Gastrocnemius medialis (tissue), 4 donors: ENCODE results near the gene ATF5.

ENCODE experiments used
- CTCF ChIP-seq, 5 experiments: fragments of 450-650 bp in 3 of 5; fragments of 200-600 bp in 2 of 5; sonication (generic) in 2 of 5; IDR thresholded peaks in 4 of 5; conservative IDR thresholded peaks in 1 of 5; 1 replicate in 4 of 5; 2 replicates in 1 of 5; pipeline ENCODE4 v1.5.1; 2016 to 2019; ENCODE audit warnings: antibody characterized with exemption in 5 of 5, mild to moderate bottlenecking in 3 of 5, moderate library complexity in 3 of 5
- POLR2A ChIP-seq, 2 donors: fragments of 450-650 bp; IDR thresholded peaks; one replicate each; pipeline ENCODE4 v1.6.1; 2017; ENCODE audit warnings: antibody characterized with exemption in 2 of 2, mild to moderate bottlenecking in 2 of 2, moderate library complexity in 2 of 2

- TF ChIP-seq CTCF (IDR thresholded peaks at IDR 0.05 in 4 of 5, conservative IDR thresholded peaks at IDR 0.05 in 1 of 5) (no peak), POLR2A (IDR thresholded peaks at IDR 0.05) (no peak)
Observed at GRCh38 chr19:49906879-49907564, 22.0 kb upstream of the ATF5 start.
